DND-41 (cell line): ENCODE data around the gene SHB.

Experiments
- ATAC-seq: fragments of 200-7000 bp; cut with Tn5 transposase; 3 replicates; pipeline ENCODE4 v1.9.1; 2021; ENCODE audit warnings: low read depth; ENCODE audit not compliant: insufficient read depth
- DNase-seq: peaks from one replicate; pipeline ENCODE4 v3.0.0-alpha.2; 2020
- H2AFZ ChIP-seq: 2 replicates; pipeline ENCODE4 v1.6.0; 2012; ENCODE audit warnings: low read depth, low read length
- H3K27ac ChIP-seq: 2 replicates; pipeline ENCODE4 v1.5.1; 2012; ENCODE audit warnings: low read length, inconsistent platforms
- H3K27me3 ChIP-seq: fragments of 200-600 bp; sonication (generic); 2 replicates; pipeline ENCODE4 v1.6.0; 2012; ENCODE audit warnings: low read length, mild to moderate bottlenecking, inconsistent platforms; ENCODE audit not compliant: insufficient read depth, poor library complexity
- H3K36me3 ChIP-seq: 2 replicates; pipeline ENCODE4 v1.5.1; 2012; ENCODE audit warnings: low read length, inconsistent platforms; ENCODE audit not compliant: insufficient read depth
- H3K4me1 ChIP-seq: 2 replicates; pipeline ENCODE4 v1.5.1; 2012; ENCODE audit warnings: mild to moderate bottlenecking, low read length; ENCODE audit not compliant: insufficient read depth
- H3K4me2 ChIP-seq: 2 replicates; pipeline ENCODE4 v1.6.0; 2012; ENCODE audit warnings: mild to moderate bottlenecking, moderate library complexity, low read length, inconsistent platforms; ENCODE audit not compliant: insufficient read depth
- H3K4me3 ChIP-seq, 2 experiments: fragments of 200-600 bp in 1 of 2; shearing (Covaris generic) in 1 of 2; 2 replicates each; pipeline ENCODE4 v1.5.1; 2012 to 2016; ENCODE audit warnings: inconsistent platforms in 2 of 2, low read length in 2 of 2, mild to moderate bottlenecking in 2 of 2, low read depth in 1 of 2, moderate library complexity in 1 of 2
- H3K79me2 ChIP-seq: 2 replicates; pipeline ENCODE4 v1.6.0; 2012; ENCODE audit warnings: low read length, inconsistent platforms; ENCODE audit not compliant: insufficient read depth
- H3K9ac ChIP-seq: 2 replicates; pipeline ENCODE4 v1.6.0; 2012; ENCODE audit warnings: low read depth, mild to moderate bottlenecking, inconsistent platforms, low read length, moderate library complexity
- H3K9me3 ChIP-seq: 2 replicates; pipeline ENCODE4 v1.5.1; 2012; ENCODE audit warnings: low read length, moderate library complexity, mild to moderate bottlenecking, inconsistent platforms; ENCODE audit not compliant: insufficient read depth, severe bottlenecking
- H4K20me1 ChIP-seq: 2 replicates; pipeline ENCODE4 v1.6.0; 2012; ENCODE audit warnings: low read length; ENCODE audit not compliant: insufficient read depth
- EZH2 ChIP-seq: IDR thresholded peaks from 3 replicates; pipeline ENCODE4 v1.6.1; 2012; ENCODE audit warnings: borderline replicate concordance, low read depth, mild to moderate bottlenecking, moderate library complexity, low read length, inconsistent platforms; ENCODE audit not compliant: severe bottlenecking
- TF ChIP-seq, protein P1 (sequence below): IDR thresholded peaks from 2 replicates; pipeline ENCODE4 v1.5.1; 2012; ENCODE audit warnings: borderline replicate concordance, low read length, moderate library complexity, mild to moderate bottlenecking; ENCODE audit not compliant: poor library complexity, severe bottlenecking; ENCODE audit errors: extremely low read depth

SHB gene

DNA sequence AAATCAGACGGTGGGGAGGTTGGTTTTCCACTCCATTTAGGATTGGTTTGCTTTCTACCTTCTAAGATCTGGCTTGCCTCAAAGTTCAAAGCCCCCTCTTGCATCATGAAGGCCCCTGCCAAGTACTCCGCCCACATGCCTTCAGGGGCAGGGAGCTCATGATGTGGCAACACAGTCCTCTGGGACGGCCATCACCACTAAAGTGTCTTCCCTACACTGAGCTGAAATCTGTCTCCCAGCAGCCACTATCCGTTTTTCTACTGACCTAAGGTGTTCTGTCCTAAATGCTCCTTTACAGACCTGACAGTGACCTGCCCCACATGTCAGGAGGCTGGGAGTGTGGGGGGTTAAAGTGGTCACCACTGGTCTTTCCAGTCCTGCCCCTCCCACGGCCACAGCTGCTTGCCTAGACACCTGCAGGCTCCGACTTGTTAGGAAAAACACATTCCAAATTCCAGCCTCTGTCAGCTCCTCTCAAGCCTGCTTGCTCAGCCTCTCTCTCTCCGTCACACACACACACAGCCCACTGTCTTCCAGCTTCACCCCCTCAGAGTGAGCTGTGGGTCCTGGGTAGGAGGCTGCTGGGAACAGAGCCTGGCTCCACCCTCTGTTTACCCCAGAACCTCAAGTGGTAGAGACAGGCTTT is 44.9 kb downstream of the SHB start:
- H4K20me1 ChIP-seq, result no peaks in the 10 kb centered on the region
- H3K27ac ChIP-seq, result no peak overlapping the region
- no peaks in the 10 kb centered on the region for H3K9me3 ChIP-seq
- DNase-seq, result no peak
- no peaks in the 10 kb centered on the region for H3K36me3 ChIP-seq
- H3K4me3 ChIP-seq, result no peak overlapping the region
- no peak overlapping the region for H3K9ac ChIP-seq
- TF ChIP-seq, protein P1, sequence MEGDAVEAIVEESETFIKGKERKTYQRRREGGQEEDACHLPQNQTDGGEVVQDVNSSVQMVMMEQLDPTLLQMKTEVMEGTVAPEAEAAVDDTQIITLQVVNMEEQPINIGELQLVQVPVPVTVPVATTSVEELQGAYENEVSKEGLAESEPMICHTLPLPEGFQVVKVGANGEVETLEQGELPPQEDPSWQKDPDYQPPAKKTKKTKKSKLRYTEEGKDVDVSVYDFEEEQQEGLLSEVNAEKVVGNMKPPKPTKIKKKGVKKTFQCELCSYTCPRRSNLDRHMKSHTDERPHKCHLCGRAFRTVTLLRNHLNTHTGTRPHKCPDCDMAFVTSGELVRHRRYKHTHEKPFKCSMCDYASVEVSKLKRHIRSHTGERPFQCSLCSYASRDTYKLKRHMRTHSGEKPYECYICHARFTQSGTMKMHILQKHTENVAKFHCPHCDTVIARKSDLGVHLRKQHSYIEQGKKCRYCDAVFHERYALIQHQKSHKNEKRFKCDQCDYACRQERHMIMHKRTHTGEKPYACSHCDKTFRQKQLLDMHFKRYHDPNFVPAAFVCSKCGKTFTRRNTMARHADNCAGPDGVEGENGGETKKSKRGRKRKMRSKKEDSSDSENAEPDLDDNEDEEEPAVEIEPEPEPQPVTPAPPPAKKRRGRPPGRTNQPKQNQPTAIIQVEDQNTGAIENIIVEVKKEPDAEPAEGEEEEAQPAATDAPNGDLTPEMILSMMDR, result no peak
- H3K4me2 ChIP-seq, result no peak overlapping the region
- no peaks in the 10 kb centered on the region for H3K79me2 ChIP-seq
- no peak overlapping the region for H2AFZ ChIP-seq
- no peak for ATAC-seq
- H3K27me3 ChIP-seq, result no peaks in the 10 kb centered on the region
- H3K4me1 ChIP-seq, result no peaks in the 10 kb centered on the region

DNA sequence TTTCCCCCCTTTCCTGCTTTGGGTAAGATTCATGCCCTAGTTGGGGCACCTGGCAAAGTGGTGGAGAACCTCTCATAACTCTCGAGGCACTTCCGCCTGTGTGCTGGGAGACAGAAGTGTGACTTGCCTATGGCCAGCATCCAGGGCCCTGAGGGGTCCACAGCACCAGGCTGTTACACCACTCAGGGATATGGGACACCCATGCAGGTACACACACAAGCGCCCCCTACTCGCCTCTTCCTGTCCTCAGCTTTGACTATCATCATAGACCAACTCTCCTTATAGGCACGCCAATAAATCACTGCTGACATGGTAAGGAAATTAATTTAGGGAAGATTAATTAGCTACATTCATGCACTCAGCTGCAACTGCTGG is 45.4 kb downstream of the SHB start:
- no peaks in the 10 kb centered on the region for H3K4me1 ChIP-seq
- H3K27me3 ChIP-seq, result no peaks in the 10 kb centered on the region
- no peak for TF ChIP-seq EZH2
- no peak overlapping the region for H3K9ac ChIP-seq
- ATAC-seq, result no peak
- H3K9me3 ChIP-seq, result no peaks in the 10 kb centered on the region
- H3K4me3 ChIP-seq, result no peak overlapping the region
- no peak overlapping the region for H3K27ac ChIP-seq
- no peak overlapping the region for H2AFZ ChIP-seq
- H3K36me3 ChIP-seq, result no peaks in the 10 kb centered on the region
- H4K20me1 ChIP-seq, result no peaks in the 10 kb centered on the region
- DNase-seq, result no peak
- no peaks in the 10 kb centered on the region for H3K79me2 ChIP-seq
- H3K4me2 ChIP-seq, result no peak overlapping the region

DNA sequence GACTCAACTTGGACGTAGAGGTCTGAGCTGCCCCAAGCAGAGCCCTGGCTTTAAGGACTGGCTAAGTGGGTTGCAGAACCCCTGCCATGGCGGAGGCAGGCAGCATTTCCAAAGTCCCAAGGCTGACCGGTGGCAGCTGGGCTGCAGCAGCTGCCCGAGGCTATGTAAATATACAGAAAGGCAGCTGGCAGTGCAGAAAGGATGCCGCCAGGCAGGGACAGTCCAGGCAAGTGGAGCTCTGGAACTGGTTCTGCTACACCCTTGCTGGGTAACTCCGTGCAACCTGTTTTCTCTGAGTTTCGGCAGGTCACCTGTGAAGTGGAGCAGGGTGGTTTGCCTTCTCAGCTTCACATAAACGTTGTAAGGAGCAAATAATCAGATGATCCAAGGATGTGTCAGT is 46.0 kb downstream of the SHB start:
- H3K27ac ChIP-seq, result no peak overlapping the region
- H3K27me3 ChIP-seq, result no peaks in the 10 kb centered on the region
- ATAC-seq (no peak), DNase-seq (no peak)
- H2AFZ ChIP-seq, result no peak overlapping the region
- no peak overlapping the region for H3K4me3 ChIP-seq
- no peaks in the 10 kb centered on the region for H4K20me1 ChIP-seq
- no peak overlapping the region for H3K9ac ChIP-seq
- no peak for TF ChIP-seq EZH2
- TF ChIP-seq, protein P1, result no peak
- no peaks in the 10 kb centered on the region for H3K79me2 ChIP-seq
- H3K4me2 ChIP-seq, result no peak overlapping the region
- H3K9me3 ChIP-seq, result no peaks in the 10 kb centered on the region
- no peaks in the 10 kb centered on the region for H3K36me3 ChIP-seq
- no peaks in the 10 kb centered on the region for H3K4me1 ChIP-seq

DNA sequence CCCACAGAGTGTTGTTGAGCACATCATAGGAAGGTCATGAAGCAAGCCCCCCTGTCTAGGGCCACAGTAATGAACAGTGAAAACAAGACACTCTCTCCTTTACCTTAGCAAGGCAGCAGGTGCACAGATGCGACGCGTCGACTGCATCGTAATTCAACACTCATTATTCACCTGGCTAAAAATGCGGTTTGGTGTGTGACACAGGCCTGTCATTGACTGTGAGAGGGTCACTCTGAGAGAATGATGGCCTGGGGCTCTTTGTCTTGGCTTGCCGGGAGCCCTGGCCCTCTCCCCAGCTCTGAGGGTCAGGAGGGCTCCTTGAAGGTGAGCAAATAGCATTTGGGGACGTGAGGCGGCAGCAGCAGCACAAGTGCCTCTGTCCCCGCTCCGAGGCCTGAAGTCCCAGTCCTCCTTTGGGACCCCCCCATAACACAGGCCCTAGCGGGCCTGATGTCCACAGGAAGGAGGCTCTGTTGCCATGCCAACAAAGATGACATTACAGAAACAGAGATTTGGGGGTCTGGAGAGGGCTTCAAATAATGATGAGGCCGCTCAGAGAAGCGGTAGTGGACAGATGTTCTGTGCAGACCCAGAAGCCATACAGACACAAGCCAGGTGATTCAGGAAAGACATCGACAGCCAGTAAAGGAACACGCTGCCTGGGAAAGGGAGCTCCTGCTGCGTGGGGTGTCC is 46.7 kb downstream of the SHB start:
- no peaks in the 10 kb centered on the region for H3K36me3 ChIP-seq
- H2AFZ ChIP-seq, result no peak overlapping the region
- ATAC-seq (no peak), DNase-seq (no peak)
- no peak overlapping the region for H3K27ac ChIP-seq
- TF ChIP-seq, protein P1, result no peak
- TF ChIP-seq EZH2, result no peak
- H3K4me2 ChIP-seq, result no peak overlapping the region
- H3K9me3 ChIP-seq, result no peaks in the 10 kb centered on the region
- H3K4me3 ChIP-seq, result no peak overlapping the region
- no peaks in the 10 kb centered on the region for H3K27me3 ChIP-seq
- H3K4me1 ChIP-seq, result no peaks in the 10 kb centered on the region
- no peaks in the 10 kb centered on the region for H3K79me2 ChIP-seq
- no peaks in the 10 kb centered on the region for H4K20me1 ChIP-seq
- H3K9ac ChIP-seq, result no peak overlapping the region
